Colonic mucosa (tissue), 4 donors: ENCODE results near the gene NEU3. TPM values are rescaled to one million over a fixed set of nuclear protein-coding genes. Genes with fewer than 3 reads are reported as not detected.

Source experiments
- DNase-seq: peaks from one replicate; pipeline ENCODE4 v3.0.0-alpha.2; 2020
- H3K27ac ChIP-seq: fragments of 200-600 bp; one replicate; pipeline ENCODE4 v1.8.0; 2021
- H3K27me3 ChIP-seq: fragments of 200-600 bp; one replicate; pipeline ENCODE4 v1.8.0; 2021
- H3K36me3 ChIP-seq: fragments of 200-600 bp; one replicate; pipeline ENCODE4 v1.8.0; 2021
- H3K4me1 ChIP-seq: fragments of 200-600 bp; one replicate; pipeline ENCODE4 v1.8.0; 2021; ENCODE audit warnings: mild to moderate bottlenecking
- H3K4me3 ChIP-seq: fragments of 200-600 bp; one replicate; pipeline ENCODE4 v1.8.0; 2021
- H3K9ac ChIP-seq, 2 donors: one replicate each; pipeline ENCODE4 v1.7.0; 2013; ENCODE audit warnings: control low read depth in 2 of 2, low read depth in 2 of 2, low read length in 2 of 2
- H3K9me3 ChIP-seq: fragments of 200-600 bp; one replicate; pipeline ENCODE4 v1.8.0; 2021
- intact Hi-C: fragments of 100-400 bp; cut with DNase I; formaldehyde crosslinking; loops from one replicate; pipeline ENCODE4 v1.14.1; 2022
- total RNA-seq, 2 donors: library from RNA; stranded (reverse); fragmentation: NEBNext Ultra II Directional in 1 of 2; extraction: Animal tissue kit (Norgen Biotek cat#: 25700) in 1 of 2; gene quantifications; one replicate each; pipeline ENCODE4 v1.2.1, GENCODE V29; 2021
- TF ChIP-seq, protein P1 (sequence below): fragments of 200-600 bp; IDR thresholded peaks from one replicate; pipeline ENCODE4 v1.8.0; 2022; ENCODE audit warnings: antibody characterized with exemption, mild to moderate bottlenecking
- donor health status: healthy.
- donor health status: DM: no; HTN: no; CAD: no.
- donor health status: DM: no; HTN: no; CAD: no.

NEU3 gene
- total RNA-seq, 2 donors from 2014 or later, result 3.3 to 8.1 TPM

DNA sequence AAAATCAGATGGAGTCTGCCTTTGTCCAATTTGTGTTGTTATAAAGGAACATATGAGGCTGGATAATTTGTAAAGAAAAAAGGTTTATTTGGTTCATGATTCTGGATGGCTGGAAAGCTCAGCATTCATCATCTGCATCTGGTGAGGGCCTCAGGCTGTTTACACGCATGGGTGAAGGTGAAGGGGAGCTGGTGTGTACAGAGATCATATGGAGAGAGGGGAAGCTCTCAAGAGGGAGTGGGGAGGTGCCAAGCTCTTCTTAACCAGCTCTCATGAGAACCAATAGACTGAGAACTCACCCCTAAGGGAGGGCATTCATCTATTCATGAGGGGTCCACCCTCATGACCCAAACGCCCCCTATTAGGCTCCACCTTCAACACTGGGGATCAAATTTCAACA is 40.0 kb downstream of the NEU3 start:
- Histone ChIP-seq H3K27me3 (no peaks in the 10 kb centered on the region), H3K27ac (no peak overlapping the region), H3K9me3 (no peaks in the 10 kb centered on the region), H3K9ac (no peak overlapping the region), H3K4me3 (no peak overlapping the region), H3K36me3 (no peaks in the 10 kb centered on the region), H3K4me1 (no peaks in the 10 kb centered on the region)
- intact Hi-C loops, result no loop called here
- TF ChIP-seq, protein P1, sequence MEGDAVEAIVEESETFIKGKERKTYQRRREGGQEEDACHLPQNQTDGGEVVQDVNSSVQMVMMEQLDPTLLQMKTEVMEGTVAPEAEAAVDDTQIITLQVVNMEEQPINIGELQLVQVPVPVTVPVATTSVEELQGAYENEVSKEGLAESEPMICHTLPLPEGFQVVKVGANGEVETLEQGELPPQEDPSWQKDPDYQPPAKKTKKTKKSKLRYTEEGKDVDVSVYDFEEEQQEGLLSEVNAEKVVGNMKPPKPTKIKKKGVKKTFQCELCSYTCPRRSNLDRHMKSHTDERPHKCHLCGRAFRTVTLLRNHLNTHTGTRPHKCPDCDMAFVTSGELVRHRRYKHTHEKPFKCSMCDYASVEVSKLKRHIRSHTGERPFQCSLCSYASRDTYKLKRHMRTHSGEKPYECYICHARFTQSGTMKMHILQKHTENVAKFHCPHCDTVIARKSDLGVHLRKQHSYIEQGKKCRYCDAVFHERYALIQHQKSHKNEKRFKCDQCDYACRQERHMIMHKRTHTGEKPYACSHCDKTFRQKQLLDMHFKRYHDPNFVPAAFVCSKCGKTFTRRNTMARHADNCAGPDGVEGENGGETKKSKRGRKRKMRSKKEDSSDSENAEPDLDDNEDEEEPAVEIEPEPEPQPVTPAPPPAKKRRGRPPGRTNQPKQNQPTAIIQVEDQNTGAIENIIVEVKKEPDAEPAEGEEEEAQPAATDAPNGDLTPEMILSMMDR, result no peak
- no peak for DNase-seq

DNA sequence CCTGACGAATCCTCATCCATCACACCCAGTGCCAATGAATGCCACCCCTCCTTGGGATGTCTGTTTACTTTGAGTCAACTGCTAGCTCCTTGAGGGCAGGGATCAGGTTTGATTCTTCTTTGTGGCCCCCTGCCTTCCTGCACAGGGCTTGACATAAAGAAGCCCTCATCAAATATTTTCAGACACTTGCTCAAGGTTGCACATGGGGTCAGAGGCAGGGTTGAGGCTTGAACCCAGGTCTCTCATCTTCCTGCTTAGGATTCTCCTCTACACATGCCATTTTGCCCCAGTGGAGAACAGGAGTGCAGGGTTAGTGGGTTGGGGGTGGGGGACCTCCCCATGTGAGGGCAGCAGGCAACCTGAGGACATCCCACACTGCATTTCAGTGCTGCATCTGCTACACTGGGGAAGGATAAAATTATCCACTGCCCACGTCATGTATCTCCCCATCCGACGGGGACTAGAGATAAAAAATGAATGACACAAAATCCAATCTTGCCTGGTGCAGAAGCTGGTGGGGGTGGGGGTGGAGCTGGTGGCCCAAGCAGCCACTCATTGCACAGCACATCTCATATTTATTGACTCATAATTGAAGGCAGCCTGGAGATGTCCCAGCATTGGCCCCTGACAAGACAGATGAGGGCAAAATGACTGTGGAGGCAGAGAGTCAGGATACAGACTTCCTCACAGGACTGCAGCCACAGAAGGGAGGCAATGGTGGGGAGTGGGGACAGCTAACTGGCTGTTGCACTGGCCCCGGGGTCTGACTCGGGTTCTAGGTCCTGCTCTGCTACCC is 41.3 kb downstream of the NEU3 start:
- Histone ChIP-seq H3K9me3 (no peaks in the 10 kb centered on the region), H3K4me1 (no peaks in the 10 kb centered on the region), H3K4me3 (no peak overlapping the region), H3K9ac (no peak overlapping the region), H3K27me3 (no peaks in the 10 kb centered on the region), H3K36me3 (no peaks in the 10 kb centered on the region), H3K27ac (no peak overlapping the region)
- no peak for DNase-seq
- TF ChIP-seq, protein P1, result no peak
- intact Hi-C loops, result no loop called here

DNA sequence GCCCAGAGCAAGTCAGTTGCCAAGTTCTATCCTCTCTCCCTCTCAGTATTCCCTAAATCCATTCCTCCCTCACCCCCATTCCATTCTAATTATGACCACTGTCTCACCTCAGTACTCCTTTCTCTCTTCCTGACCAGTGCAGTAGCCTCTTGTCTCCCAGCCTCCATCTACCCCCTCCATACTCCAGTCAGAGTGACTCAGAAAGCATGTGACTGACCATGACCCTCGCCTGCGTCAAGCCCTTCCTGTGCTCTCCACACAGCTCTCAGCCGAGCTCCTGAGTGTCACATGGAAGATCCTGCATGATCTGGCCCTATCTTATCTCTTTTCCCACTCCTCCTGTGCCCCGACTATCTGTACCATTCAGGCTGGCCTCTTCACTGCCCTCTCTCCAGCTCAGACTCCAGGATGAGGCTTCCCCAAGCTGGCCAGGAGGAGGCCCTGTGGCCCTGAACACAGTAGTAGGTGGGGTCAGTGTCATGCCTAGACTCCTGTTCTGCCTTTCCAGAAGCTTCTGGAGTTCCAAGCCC is 42.6 kb downstream of the NEU3 start:
- intact Hi-C loops, result no loop called here
- TF ChIP-seq, protein P1, result no peak
- H3K9me3 ChIP-seq, result no peaks in the 10 kb centered on the region
- H3K9ac ChIP-seq, result no peak overlapping the region
- H3K27me3 ChIP-seq, result no peaks in the 10 kb centered on the region
- H3K27ac ChIP-seq, result no peak overlapping the region
- no peak for DNase-seq
- H3K4me3 ChIP-seq, result no peak overlapping the region
- H3K4me1 ChIP-seq, result no peaks in the 10 kb centered on the region
- H3K36me3 ChIP-seq, result no peaks in the 10 kb centered on the region

DNA sequence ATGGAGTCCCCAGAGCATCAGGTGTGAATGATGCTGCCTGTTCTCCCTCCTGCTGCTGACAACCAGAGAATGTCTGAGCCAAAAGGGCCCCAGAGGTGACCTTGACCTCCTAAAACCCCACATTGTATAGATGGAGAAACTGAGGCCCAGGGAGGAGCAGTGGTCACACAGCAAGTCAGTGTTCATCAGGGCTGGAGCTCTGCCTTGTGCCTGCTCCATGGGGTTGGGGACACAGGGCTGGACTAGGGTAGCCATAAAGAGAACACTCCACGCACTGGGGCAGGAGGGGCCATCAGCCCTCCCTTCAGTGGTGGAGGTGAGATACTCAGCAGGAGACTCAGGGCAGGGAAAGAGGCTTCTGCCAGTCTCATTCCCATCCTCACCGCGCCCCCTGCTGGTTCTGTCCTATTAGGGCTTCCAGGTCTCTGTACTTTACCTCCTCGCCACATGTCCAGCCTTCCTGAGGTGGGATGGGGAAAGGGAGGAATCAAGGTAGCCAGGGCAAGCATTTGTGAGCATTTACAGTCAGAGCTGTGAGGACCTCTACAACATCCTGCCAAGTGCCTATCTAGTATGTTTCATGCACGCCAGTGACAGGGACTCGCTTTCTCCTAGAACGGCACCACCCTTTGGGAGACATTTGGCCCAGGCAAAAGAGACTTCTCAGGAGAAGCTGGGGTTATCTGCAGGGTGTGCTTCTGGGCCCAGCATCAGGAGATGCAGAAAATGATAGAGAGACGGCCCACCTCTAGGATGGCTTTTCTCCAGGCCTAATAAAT is 43.2 kb downstream of the NEU3 start:
- DNase-seq, result peak; percentile 77
- H3K27me3 ChIP-seq, result no peaks in the 10 kb centered on the region
- no peaks in the 10 kb centered on the region for H3K9me3 ChIP-seq
- no peak overlapping the region for H3K27ac ChIP-seq
- H3K4me3 ChIP-seq, result no peak overlapping the region
- H3K36me3 ChIP-seq, result no peaks in the 10 kb centered on the region
- H3K9ac ChIP-seq, result no peak overlapping the region
- intact Hi-C loops, result loop anchor here (2.0 kb wide), 1 partner anchor 103 kb away; no protein-coding TSS in a partner anchor
- TF ChIP-seq, protein P1, result peak; percentile 59
- H3K4me1 ChIP-seq, result no peaks in the 10 kb centered on the region

DNA sequence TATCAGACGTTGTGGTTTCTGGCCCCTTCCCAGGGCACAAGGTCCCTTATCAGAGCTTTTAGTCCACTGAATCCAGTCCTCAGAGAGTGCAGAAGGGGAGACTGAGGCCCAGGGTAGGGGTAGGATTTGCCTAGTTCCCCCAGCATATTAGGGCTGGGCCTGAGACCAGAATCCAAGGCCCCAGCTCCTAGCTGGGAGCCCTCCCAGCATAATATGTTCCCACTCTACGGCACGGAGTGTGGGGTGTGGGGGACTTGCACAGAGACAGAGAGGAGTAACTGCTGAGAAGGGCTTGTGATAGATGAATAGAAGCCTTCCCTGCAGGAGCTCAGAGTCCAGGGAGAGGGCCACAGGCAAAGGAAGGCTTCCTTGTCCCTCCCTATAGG is 43.8 kb downstream of the NEU3 start:
- no peak overlapping the region for H3K4me3 ChIP-seq
- no peaks in the 10 kb centered on the region for H3K36me3 ChIP-seq
- H3K4me1 ChIP-seq, result no peaks in the 10 kb centered on the region
- no peaks in the 10 kb centered on the region for H3K27me3 ChIP-seq
- TF ChIP-seq, protein P1, result no peak
- DNase-seq, result no peak
- H3K27ac ChIP-seq, result no peak overlapping the region
- H3K9me3 ChIP-seq, result no peaks in the 10 kb centered on the region
- intact Hi-C loops, result loop anchor here (2.0 kb wide), 1 partner anchor 104 kb away; no protein-coding TSS in a partner anchor
- no peak overlapping the region for H3K9ac ChIP-seq
